Colonic mucosa (tissue), 4 donors: ENCODE measurements around the gene TRAF6. TPM values are rescaled to one million over a fixed set of nuclear protein-coding genes. Genes with fewer than 3 reads are reported as not detected.

Source experiments
- DNase-seq: peaks from one replicate; pipeline ENCODE4 v3.0.0-alpha.2; 2020
- H3K27ac ChIP-seq: fragments of 200-600 bp; one replicate; pipeline ENCODE4 v1.8.0; 2021
- H3K27me3 ChIP-seq: fragments of 200-600 bp; one replicate; pipeline ENCODE4 v1.8.0; 2021
- H3K36me3 ChIP-seq: fragments of 200-600 bp; one replicate; pipeline ENCODE4 v1.8.0; 2021
- H3K4me1 ChIP-seq: fragments of 200-600 bp; one replicate; pipeline ENCODE4 v1.8.0; 2021; ENCODE audit warnings: mild to moderate bottlenecking
- H3K4me3 ChIP-seq: fragments of 200-600 bp; one replicate; pipeline ENCODE4 v1.8.0; 2021
- H3K9ac ChIP-seq, 2 donors: one replicate each; pipeline ENCODE4 v1.7.0; 2013; ENCODE audit warnings: control low read depth in 2 of 2, low read depth in 2 of 2, low read length in 2 of 2
- H3K9me3 ChIP-seq: fragments of 200-600 bp; one replicate; pipeline ENCODE4 v1.8.0; 2021
- CTCF ChIP-seq: fragments of 200-600 bp; IDR thresholded peaks from one replicate; pipeline ENCODE4 v1.8.0; 2022; ENCODE audit warnings: antibody characterized with exemption, mild to moderate bottlenecking
- intact Hi-C: fragments of 100-400 bp; cut with DNase I; formaldehyde crosslinking; loops from one replicate; pipeline ENCODE4 v1.14.1; 2022
- total RNA-seq, 2 donors: library from RNA; stranded (reverse); fragmentation: NEBNext Ultra II Directional in 1 of 2; extraction: Animal tissue kit (Norgen Biotek cat#: 25700) in 1 of 2; gene quantifications; one replicate each; pipeline ENCODE4 v1.2.1, GENCODE V29; 2021
- donor health status: healthy.
- donor health status: DM: no; HTN: no; CAD: no.
- donor health status: DM: no; HTN: no; CAD: no.

TRAF6 gene
- total RNA-seq, 2 donors from 2014 or later, result 9.5 to 18.3 TPM

- no peaks in the 10 kb centered on the region for H3K27me3 ChIP-seq
- H3K4me1 ChIP-seq, result no peaks in the 10 kb centered on the region
- no peaks in the 10 kb centered on the region for H3K36me3 ChIP-seq
- no peak for TF ChIP-seq CTCF
- intact Hi-C loops, result no loop called here
- no peaks in the 10 kb centered on the region for H3K9me3 ChIP-seq
- no peak overlapping the region for H3K4me3 ChIP-seq
- no peak overlapping the region for H3K27ac ChIP-seq
- DNase-seq, result no peak
- H3K9ac ChIP-seq, result no peak overlapping the region
Measured at GRCh38 chr11:36463781-36464180, 46.3 kb downstream of the TRAF6 start.

GRCh38 chr11:36462321-36462720, 47.8 kb downstream of the TRAF6 start:
- H3K36me3 ChIP-seq, result no peaks in the 10 kb centered on the region
- H3K9ac ChIP-seq, result no peak overlapping the region
- H3K4me3 ChIP-seq, result no peak overlapping the region
- no peak for TF ChIP-seq CTCF
- H3K27ac ChIP-seq, result no peak overlapping the region
- intact Hi-C loops, result no loop called here
- no peaks in the 10 kb centered on the region for H3K4me1 ChIP-seq
- no peaks in the 10 kb centered on the region for H3K27me3 ChIP-seq
- no peak for DNase-seq
- no peaks in the 10 kb centered on the region for H3K9me3 ChIP-seq

- Histone ChIP-seq H3K9me3 (no peaks in the 10 kb centered on the region), H3K9ac (no peak overlapping the region), H3K4me1 (no peaks in the 10 kb centered on the region), H3K27ac (no peak overlapping the region), H3K36me3 (no peaks in the 10 kb centered on the region), H3K4me3 (no peak overlapping the region), H3K27me3 (no peaks in the 10 kb centered on the region)
- DNase-seq, result no peak
- intact Hi-C loops, result no loop called here
- no peak for TF ChIP-seq CTCF
Measured at GRCh38 chr11:36460220-36460619, 49.9 kb downstream of the TRAF6 start.

- TF ChIP-seq CTCF, result no peak
- DNase-seq, result no peak
- no peak overlapping the region for H3K27ac ChIP-seq
- no peak overlapping the region for H3K9ac ChIP-seq
- H3K4me1 ChIP-seq, result no peaks in the 10 kb centered on the region
- no peak overlapping the region for H3K4me3 ChIP-seq
- no peaks in the 10 kb centered on the region for H3K9me3 ChIP-seq
- no peaks in the 10 kb centered on the region for H3K27me3 ChIP-seq
- intact Hi-C loops, result loop anchor here (10.0 kb wide), 1 partner anchor 164 kb away; the partner anchor contains the start of gene PRR5L
- H3K36me3 ChIP-seq, result no peaks in the 10 kb centered on the region
Measured at GRCh38 chr11:36459046-36459445, 51.0 kb downstream of the TRAF6 start.

GRCh38 chr11:36458129-36458915, 51.8 kb downstream of the TRAF6 start:
- TF ChIP-seq CTCF, result no peak
- no peaks in the 10 kb centered on the region for H3K27me3 ChIP-seq
- intact Hi-C loops, result loop anchor here (10.0 kb wide), 1 partner anchor 164 kb away; the partner anchor contains the start of gene PRR5L
- no peak overlapping the region for H3K9ac ChIP-seq
- no peak overlapping the region for H3K4me3 ChIP-seq
- no peaks in the 10 kb centered on the region for H3K9me3 ChIP-seq
- no peaks in the 10 kb centered on the region for H3K4me1 ChIP-seq
- no peak overlapping the region for H3K27ac ChIP-seq
- no peak for DNase-seq
- no peaks in the 10 kb centered on the region for H3K36me3 ChIP-seq
